ENCODE measurements around the gene ANKRD44. TPM values are rescaled to one million over a fixed set of nuclear protein-coding genes. Genes with fewer than 3 reads are reported as not detected.

Gene ANKRD44
- total and polyA plus RNA-seq, 2 of the 8 experiments (the other 6 are each of a cell fraction or from before 2014, with no cell fraction given) = 1.2 to 1.3 TPM

DNA sequence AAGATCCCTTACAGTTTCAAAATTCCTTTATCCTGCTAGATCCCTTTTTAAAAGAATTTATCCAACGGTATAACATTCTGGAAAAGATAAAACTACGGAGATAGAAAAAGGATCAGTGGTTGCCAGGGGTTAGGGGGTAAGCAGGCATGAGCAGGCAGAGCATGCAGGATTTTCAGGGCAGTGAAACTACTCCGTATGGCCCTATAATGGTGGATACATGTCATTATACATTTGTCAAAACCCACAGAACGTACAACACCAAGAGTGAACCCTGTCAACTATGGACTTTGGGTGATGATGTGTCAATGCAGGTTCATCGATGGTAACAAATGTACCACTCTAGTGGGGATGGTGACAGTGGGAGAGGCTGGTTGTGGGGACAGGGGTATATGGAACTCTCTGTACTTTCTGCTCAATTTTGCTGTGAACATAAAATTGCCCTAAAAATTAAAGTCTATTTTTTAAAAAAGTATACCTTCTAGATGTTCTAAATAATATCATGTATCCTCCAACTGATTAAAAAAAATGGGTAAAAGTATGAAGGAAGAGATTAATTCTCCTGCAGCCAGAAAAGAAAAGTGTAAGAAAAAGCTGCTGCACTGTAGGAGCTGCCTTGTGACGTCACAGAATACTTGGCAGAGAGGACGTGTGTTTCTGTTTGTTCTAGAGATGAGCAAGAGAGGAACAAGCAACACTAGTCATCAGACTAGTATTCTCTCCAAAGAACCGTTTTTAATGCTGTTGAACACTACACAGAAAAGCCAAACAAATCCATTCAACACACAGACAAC lies 23.6 kb downstream of the ANKRD44 start:
- Histone ChIP-seq H3K14ac (ENCODE audit: insufficient read length) (no peak overlapping the region), H3K18ac (ENCODE audit: extremely low read depth, low read length) (no peak overlapping the region), H2BK5ac (ENCODE audit: low read depth, low read length) (no peak overlapping the region), H4K5ac (ENCODE audit: insufficient read length, low read depth, low read length) (no peak overlapping the region), H2BK20ac (ENCODE audit: low read length) (no peak overlapping the region), H3K56ac (replicated peaks; ENCODE audit: insufficient read length, low read depth, low read length) (no peak overlapping the region), H3K9ac (replicated peaks in 1 of 4; ENCODE audit: extremely low read depth in 1 of 4, low read depth in 3 of 4, low read length in 3 of 4) (no peak overlapping the region), H3K9me3 (ENCODE audit: insufficient read depth in 2 of 2, low read depth in 1 of 2, low read length in 1 of 2) (no peaks in the 10 kb centered on the region), H3K23ac (ENCODE audit: insufficient read length) (no peak overlapping the region), H2BK120ac (replicated peaks; ENCODE audit: low read depth, low read length) (no peak overlapping the region), H2AK5ac (ENCODE audit: low read depth, low read length) (no peak overlapping the region), H3K36me3 (ENCODE audit: control insufficient read depth in 2 of 4, insufficient read depth in 4 of 4, low read length in 3 of 4) (no peaks in the 10 kb centered on the region), H4K20me1 (replicated peaks in 1 of 2; ENCODE audit: control insufficient read depth in 1 of 2, insufficient read depth in 2 of 2, low read length in 2 of 2) (no peaks in the 10 kb centered on the region), H3K4me2 (ENCODE audit: insufficient read depth in 1 of 2, low read depth in 2 of 2, low read length in 2 of 2) (no peak overlapping the region), H2BK12ac (ENCODE audit: low read depth, low read length) (no peak overlapping the region), H4K8ac (ENCODE audit: extremely low read depth, insufficient read depth, low read length) (no peak overlapping the region), H4K91ac (replicated peaks; ENCODE audit: insufficient read length, low read length) (no peak overlapping the region), H3K4ac (replicated peaks; ENCODE audit: insufficient read length, low read depth, low read length) (no peak overlapping the region), H3K79me2 (ENCODE audit: control insufficient read depth in 1 of 2, insufficient read depth in 2 of 2, low read length in 2 of 2) (no peaks in the 10 kb centered on the region), H3K79me1 (ENCODE audit: low read depth, low read length) (no peaks in the 10 kb centered on the region), H2BK15ac (ENCODE audit: low read length) (no peak overlapping the region), H3K4me3 (ENCODE audit: extremely low read depth in 1 of 4, insufficient read depth in 2 of 4, low read depth in 3 of 4, low read length in 4 of 4) (no peak overlapping the region), H2AFZ (ENCODE audit: low read length) (no peak overlapping the region), H3K4me1 (replicated peaks in 1 of 4; ENCODE audit: control insufficient read depth in 3 of 4, insufficient read depth in 4 of 4, low read length in 3 of 4) (no peaks in the 10 kb centered on the region), H3K27ac (ENCODE audit: low read depth, low read length) (no peak overlapping the region), H3K23me2 (ENCODE audit: low read depth, low read length) (no peaks in the 10 kb centered on the region), H3K27me3 (replicated peaks in 1 of 4; ENCODE audit: control insufficient read depth in 3 of 4, extremely low read depth in 1 of 4, insufficient read depth in 3 of 4, low read length in 3 of 4) (no peaks in the 10 kb centered on the region)
- POLR2A ChIA-PET (ENCODE audit: partially characterized antibody) = no interaction called here
- CTCF ChIA-PET (ENCODE audit: partially characterized antibody) = no interaction called here
- DNase-seq (ENCODE audit: low read depth in 1 of 2, low spot score in 2 of 2) (no peak), FAIRE-seq (no peak)
- 79% methylated on average over 8 of the region's 8 CpGs; no CpG with 5 or more reads in 1 of the 2 experiments for WGBS, 2 experiments (ENCODE audit: extremely low coverage in 1 of 2, insufficient coverage in 1 of 2, insufficient read length in 1 of 2, insufficient replicate concordance in 2 of 2, low coverage in 1 of 2, low lambda C conversion rate in 2 of 2, missing lambda C conversion rate in 1 of 2)
- TF ChIP-seq, protein P1, sequence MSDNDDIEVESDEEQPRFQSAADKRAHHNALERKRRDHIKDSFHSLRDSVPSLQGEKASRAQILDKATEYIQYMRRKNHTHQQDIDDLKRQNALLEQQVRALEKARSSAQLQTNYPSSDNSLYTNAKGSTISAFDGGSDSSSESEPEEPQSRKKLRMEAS (IDR thresholded peaks at IDR 0.05) = no peak
- no peak for TF ChIP-seq RAD21 (IDR thresholded peaks at IDR 0.05 in 1 of 2, conservative IDR thresholded peaks at IDR 0.05 in 1 of 2; ENCODE audit: low read depth in 2 of 2, low read length in 2 of 2)
- no peak for TF ChIP-seq SP1 (IDR thresholded peaks at IDR 0.05; ENCODE audit: low read depth, low read length)
- TF ChIP-seq RNF2 (IDR thresholded peaks at IDR 0.05; ENCODE audit: borderline replicate concordance, low read depth, low read length, missing control alignments, poor library complexity, severe bottlenecking) = no peak
- TF ChIP-seq ASH2L (IDR thresholded peaks at IDR 0.05; ENCODE audit: low read length) = no peak
- TF ChIP-seq, protein P2, sequence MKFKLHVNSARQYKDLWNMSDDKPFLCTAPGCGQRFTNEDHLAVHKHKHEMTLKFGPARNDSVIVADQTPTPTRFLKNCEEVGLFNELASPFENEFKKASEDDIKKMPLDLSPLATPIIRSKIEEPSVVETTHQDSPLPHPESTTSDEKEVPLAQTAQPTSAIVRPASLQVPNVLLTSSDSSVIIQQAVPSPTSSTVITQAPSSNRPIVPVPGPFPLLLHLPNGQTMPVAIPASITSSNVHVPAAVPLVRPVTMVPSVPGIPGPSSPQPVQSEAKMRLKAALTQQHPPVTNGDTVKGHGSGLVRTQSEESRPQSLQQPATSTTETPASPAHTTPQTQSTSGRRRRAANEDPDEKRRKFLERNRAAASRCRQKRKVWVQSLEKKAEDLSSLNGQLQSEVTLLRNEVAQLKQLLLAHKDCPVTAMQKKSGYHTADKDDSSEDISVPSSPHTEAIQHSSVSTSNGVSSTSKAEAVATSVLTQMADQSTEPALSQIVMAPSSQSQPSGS (IDR thresholded peaks at IDR 0.05; ENCODE audit: low read length) = no peak
- no peak for TF ChIP-seq TBP (IDR thresholded peaks at IDR 0.05; ENCODE audit: low read depth, low read length)
- TF ChIP-seq TAF7 (optimal IDR thresholded peaks at IDR 0.05; ENCODE audit: borderline replicate concordance, low read depth, low read length) = no peak
- TF ChIP-seq YY1 (IDR thresholded peaks at IDR 0.05; ENCODE audit: low read depth, low read length) = no peak
- TF ChIP-seq TAF1 (IDR thresholded peaks at IDR 0.05; ENCODE audit: low read depth, low read length) = no peak
- no peak for TF ChIP-seq JUND (IDR thresholded peaks at IDR 0.05; ENCODE audit: low read length)

All from H1 (cell line).